T-cell (primary cell): Measurements from ENCODE around the gene ALOXE3. TPM values are rescaled to one million over a fixed set of nuclear protein-coding genes. Genes with fewer than 3 reads are reported as not detected.

ENCODE experiments used
- ATAC-seq, 4 experiments: fragments of 200-7000 bp in 3 of 4; fragments of 150-1000 bp in 1 of 4; cut with Tn5 transposase; replicated peaks in 1 of 4; 1 replicate in 3 of 4; 2 replicates in 1 of 4; pipeline ENCODE4 v1.10.0; 2021; ENCODE audit warnings: moderate library complexity in 3 of 4, mild to moderate bottlenecking in 2 of 4, moderate number of reproducible peaks in 1 of 4
- CTCF ChIA-PET, 2 donors: fragments of 300-600 bp; sonication (Branson Sonifier 250); formaldehyde crosslinking; loops; one replicate each; lab custom pipeline; 2022; ENCODE audit warnings: antibody characterized with exemption in 2 of 2; lab: Charles Lee
- POLR2A ChIA-PET, 2 donors: fragments of 300-600 bp; sonication (Branson Sonifier 250); formaldehyde crosslinking; loops; one replicate each; lab custom pipeline; 2022; ENCODE audit warnings: antibody characterized with exemption in 2 of 2; lab: Charles Lee
- DNase-seq, 35 experiments: peaks; one replicate each; pipeline versions ENCODE4 v3.0.0 to v3.0.0-alpha.2; 2013 to 2023
- H3K27ac ChIP-seq: one replicate; pipeline ENCODE4 v1.5.1; 2013; ENCODE audit warnings: low read length
- H3K27me3 ChIP-seq, 2 experiments: replicated peaks in 1 of 2; 1 replicate in 1 of 2; 2 replicates in 1 of 2; pipeline versions ENCODE4 v1.6.1 to v1.7.0; 2013; ENCODE audit warnings: low read length in 1 of 2, mixed read lengths in 1 of 2; ENCODE audit not compliant: control insufficient read depth in 2 of 2, insufficient read depth in 2 of 2; ENCODE audit errors: extremely low read depth in 1 of 2
- H3K36me3 ChIP-seq, 2 donors: 1 replicate in 1 of 2; 2 replicates in 1 of 2; pipeline versions ENCODE4 v1.6.1 to v1.7.0; 2013; ENCODE audit warnings: low read length in 1 of 2; ENCODE audit not compliant: control insufficient read depth in 2 of 2, insufficient read depth in 1 of 2; ENCODE audit errors: extremely low read depth in 1 of 2
- H3K4me1 ChIP-seq, 2 experiments: 1 replicate in 1 of 2; 2 replicates in 1 of 2; pipeline versions ENCODE4 v1.6.1 to v1.7.0; 2013; ENCODE audit warnings: low read length in 2 of 2, mixed read lengths in 1 of 2; ENCODE audit not compliant: insufficient read depth in 2 of 2, control insufficient read depth in 1 of 2; ENCODE audit errors: extremely low read depth in 1 of 2
- H3K4me3 ChIP-seq, 2 donors: 1 replicate in 1 of 2; 2 replicates in 1 of 2; pipeline versions ENCODE4 v1.5.1 to v1.7.0; 2013; ENCODE audit warnings: mild to moderate bottlenecking in 2 of 2, low read length in 1 of 2, moderate library complexity in 1 of 2; ENCODE audit not compliant: control insufficient read depth in 1 of 2; ENCODE audit errors: extremely low read depth in 1 of 2
- H3K9me3 ChIP-seq: 2 replicates; pipeline ENCODE4 v1.7.0; 2013
- H3K27ac Mint-ChIP-seq, 2 donors: one replicate each; pipeline ENCODE4 v1.8.0; 2020 to 2021; ENCODE audit warnings: mild to moderate bottlenecking in 2 of 2, mixed read lengths in 2 of 2
- H3K27me3 Mint-ChIP-seq, 2 donors: one replicate each; pipeline ENCODE4 v1.8.0; 2021 to 2022; ENCODE audit warnings: mixed read lengths in 2 of 2
- H3K36me3 Mint-ChIP-seq: one replicate; pipeline ENCODE4 v1.8.0; 2021; ENCODE audit warnings: mixed read lengths
- H3K4me1 Mint-ChIP-seq, 3 donors: one replicate each; pipeline ENCODE4 v1.8.0; 2020 to 2022; ENCODE audit warnings: mixed read lengths in 3 of 3, mild to moderate bottlenecking in 1 of 3
- H3K4me3 Mint-ChIP-seq, 3 donors: one replicate each; pipeline ENCODE4 v1.8.0; 2020 to 2022; ENCODE audit warnings: mild to moderate bottlenecking in 3 of 3, mixed read lengths in 3 of 3, moderate library complexity in 3 of 3
- H3K9me3 Mint-ChIP-seq, 3 donors: one replicate each; pipeline ENCODE4 v1.8.0; 2020 to 2022; ENCODE audit warnings: mixed read lengths in 3 of 3
- WGBS: methylation state at CpG from one replicate; pipeline ENCODE4 v1.1.5; 2013; ENCODE audit warnings: missing lambda C conversion rate; ENCODE audit not compliant: insufficient coverage; 5-methylcytosine and 5-hydroxymethylcytosine counted together
- total RNA-seq, 35 experiments: library from RNA in 6 of 35; stranded (reverse) in 6 of 35; fragments of 120-200 nt in 1 of 35; gene quantifications; one replicate each; pipeline versions ENCODE4 v1.2.1 to v1.2.4 and lab custom pipeline; 2013 to 2026

ALOXE3 gene
- total RNA-seq, 5 donors from 2014 or later (not counting 1 experiment from before 2014, with no cell fraction given) = 0.13 to 1.2 (median 0.19) TPM; not detected in 1

DNA sequence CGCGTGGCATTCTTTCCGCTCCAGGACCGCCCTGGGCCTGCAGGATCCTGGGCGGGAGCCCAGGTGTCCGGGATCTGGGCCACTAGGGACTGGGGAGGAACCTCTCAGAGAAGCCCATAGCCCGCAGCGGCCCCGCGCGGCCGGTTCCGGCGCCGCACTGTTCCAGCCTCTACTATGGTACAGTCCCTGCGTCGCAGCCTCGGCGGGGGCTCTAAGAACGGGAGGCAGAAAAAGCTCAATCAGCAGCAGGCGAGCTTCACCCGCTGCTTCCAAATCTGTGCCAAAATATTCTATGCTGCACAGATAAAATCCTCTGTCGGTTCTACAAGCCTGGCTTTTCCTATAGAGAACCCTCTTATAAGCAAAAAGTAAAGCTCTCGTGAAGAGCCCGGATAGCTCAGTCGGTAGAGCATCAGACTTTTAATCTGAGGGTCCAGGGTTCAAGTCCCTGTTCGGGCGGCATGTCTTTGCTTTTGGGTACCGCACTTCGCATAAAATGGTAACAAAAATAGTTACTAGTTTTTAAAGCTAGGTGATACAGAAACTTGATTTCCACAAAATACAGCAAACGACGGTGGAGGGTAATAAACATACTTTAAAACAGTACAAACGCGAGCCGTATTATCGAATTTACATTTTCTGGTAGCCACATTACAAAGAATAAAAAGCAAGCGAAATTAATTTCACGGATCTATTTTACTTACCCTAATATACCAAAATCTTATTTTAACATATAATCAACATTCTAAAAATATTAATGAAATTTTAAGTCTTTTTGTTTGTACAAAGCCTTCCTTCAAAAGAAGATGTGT is 661 bp upstream of the ALOXE3 start:
- ATAC-seq = peak; percentile 66 to 77 (median 72)
- WGBS = under 1% methylated on average over 33 of the region's 38 CpGs
- Histone ChIP-seq H3K4me1 (peaks cover 44 to 62% of the 10 kb centered on the region in 2 experiments), H3K27me3 (peaks cover 8 to 75% of the 10 kb centered on the region in 2 experiments), H3K36me3 (no peaks in the 10 kb centered on the region), H3K9me3 (no peaks in the 10 kb centered on the region), H3K4me3 (peak overlapping the region; percentile 73 to 99), H3K27ac (peak overlapping the region; percentile 51)
- no peaks in the 10 kb centered on the region for H3K36me3 Mint-ChIP-seq
- H3K27me3 Mint-ChIP-seq = peaks cover 37 to 69% of the 10 kb centered on the region in 2 donors
- H3K4me1 Mint-ChIP-seq = peaks cover 54 to 62% (median 60%) of the 10 kb centered on the region in 3 donors
- ChIA-PET POLR2A (interaction anchor here (0.6 to 2.2 kb wide), 10 partner anchors 22 to 1477 kb away, joined by 3 to 12 read pairs (median 3); partner anchors contain the start of gene AURKB (in 1 of the 2)), CTCF (interaction anchor here (0.6 to 2.7 kb wide), 36 partner anchors 8 to 1070 kb away, joined by 3 to 27 read pairs (median 5); partner anchors contain the start of genes BORCS6 (in 1 of the 2), CHD3 (in 1 of the 2), CTC1 (in 1 of the 2) and NDEL1 (in 1 of the 2))
- peak overlapping the region; percentile 95 for H3K27ac Mint-ChIP-seq
- peak; percentile 64 to 89 (median 80) for DNase-seq
- peak overlapping the region; percentile 88 to 91 (median 89) for H3K4me3 Mint-ChIP-seq
- no peaks in the 10 kb centered on the region for H3K9me3 Mint-ChIP-seq

GRCh38 chr17:8117367-8117979 is 841 bp downstream of the ALOXE3 start:
- Mint-ChIP-seq H3K9me3 (no peaks in the 10 kb centered on the region), H3K27me3 (peaks cover 34 to 68% of the 10 kb centered on the region in 2 donors), H3K36me3 (no peaks in the 10 kb centered on the region), H3K4me3 (peak overlapping the region; percentile 88 to 91 (median 89)), H3K27ac (peak overlapping the region in 1 of 2 donors; percentile 36), H3K4me1 (peaks cover 41 to 47% (median 46%) of the 10 kb centered on the region in 3 donors)
- Histone ChIP-seq H3K4me1 (peaks cover 29 to 47% of the 10 kb centered on the region in 2 experiments), H3K4me3 (peak overlapping the region; percentile 73 to 99), H3K9me3 (no peaks in the 10 kb centered on the region), H3K27me3 (peaks cover 8 to 73% of the 10 kb centered on the region in 2 experiments), H3K36me3 (no peaks in the 10 kb centered on the region), H3K27ac (no peak overlapping the region)
- DNase-seq (no peak), ATAC-seq (no peak)
- WGBS = 5% methylated on average over 12 of the region's 18 CpGs
- ChIA-PET CTCF (interaction anchor here in 1 of 2 donors (0.6 to 0.9 kb wide), 2 partner anchors 43 to 518 kb away, joined by 3 read pairs; no protein-coding TSS in a partner anchor), POLR2A (no interaction called here)

GRCh38 chr17:8116776-8117175 is 1.5 kb downstream of the ALOXE3 start:
- 65% methylated on average over 11 of the region's 18 CpGs for WGBS
- Mint-ChIP-seq H3K27me3 (peaks cover 34 to 69% of the 10 kb centered on the region in 2 donors), H3K4me1 (peaks cover 39 to 44% (median 42%) of the 10 kb centered on the region in 3 donors), H3K27ac (no peak overlapping the region), H3K4me3 (peak overlapping the region in 2 of 3 donors; percentile 10 to 91), H3K36me3 (no peaks in the 10 kb centered on the region), H3K9me3 (no peaks in the 10 kb centered on the region)
- H3K4me3 ChIP-seq = no peak overlapping the region
- ChIA-PET POLR2A (no interaction called here), CTCF (interaction anchor here in 1 of 2 donors (0.6 to 0.9 kb wide), 2 partner anchors 42 to 519 kb away, joined by 3 read pairs; no protein-coding TSS in a partner anchor)
- H3K36me3 ChIP-seq = no peaks in the 10 kb centered on the region
- DNase-seq (no peak), ATAC-seq (no peak)
- H3K9me3 ChIP-seq = no peaks in the 10 kb centered on the region
- peaks cover 25 to 40% of the 10 kb centered on the region in 2 experiments for H3K4me1 ChIP-seq
- H3K27ac ChIP-seq = no peak overlapping the region
- peaks cover 8 to 73% of the 10 kb centered on the region in 2 experiments for H3K27me3 ChIP-seq

DNA sequence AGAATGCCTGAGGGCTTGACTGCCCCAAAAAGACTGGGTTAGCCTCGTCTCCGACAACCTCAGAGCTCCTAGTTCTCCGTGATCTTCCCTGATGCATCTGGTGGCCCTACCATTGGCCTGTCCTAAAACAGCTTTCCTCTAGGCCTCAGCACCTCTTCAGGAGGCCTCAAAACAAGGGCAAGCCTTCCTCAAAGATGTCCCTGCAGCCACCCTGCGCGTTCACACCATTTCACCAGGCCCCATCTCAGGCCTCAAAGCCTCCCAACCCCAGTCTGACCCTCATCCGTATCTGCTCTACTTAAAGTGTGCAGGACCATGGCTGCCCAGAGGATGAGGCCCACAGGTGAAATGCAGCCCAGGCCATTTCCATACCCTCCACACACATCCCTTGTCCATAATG is 7.4 kb downstream of the ALOXE3 start:
- H3K4me3 ChIP-seq = no peak overlapping the region
- peaks cover 8 to 70% of the 10 kb centered on the region in 2 experiments for H3K27me3 ChIP-seq
- no peaks in the 10 kb centered on the region for H3K36me3 ChIP-seq
- peaks cover 0 to 10% of the 10 kb centered on the region in 2 experiments for H3K4me1 ChIP-seq
- ChIA-PET POLR2A (interaction anchor here (0.6 to 0.9 kb wide), 2 partner anchors 31 to 436 kb away, joined by 3 to 5 read pairs; no protein-coding TSS in a partner anchor), CTCF (interaction anchor here (0.6 to 2.4 kb wide), 15 partner anchors 8 to 789 kb away, joined by 3 to 14 read pairs (median 5); no protein-coding TSS in a partner anchor)
- no peak for DNase-seq
- no peak overlapping the region for H3K27ac ChIP-seq
- peaks cover 23 to 38% of the 10 kb centered on the region in 2 donors for H3K27me3 Mint-ChIP-seq
- H3K9me3 Mint-ChIP-seq = no peaks in the 10 kb centered on the region
- H3K4me1 Mint-ChIP-seq = peaks cover 0 to 4% (median 4%) of the 10 kb centered on the region in 3 donors
- WGBS = 96% methylated on average over 6 of the region's 6 CpGs
- ATAC-seq = no peak
- H3K27ac Mint-ChIP-seq = no peak overlapping the region
- no peaks in the 10 kb centered on the region for H3K9me3 ChIP-seq
- H3K36me3 Mint-ChIP-seq = no peaks in the 10 kb centered on the region
- peak overlapping the region in 2 of 3 donors; percentile 16 to 47 for H3K4me3 Mint-ChIP-seq

- Mint-ChIP-seq H3K27ac (no peak overlapping the region), H3K4me3 (peak overlapping the region in 2 of 3 donors; percentile 47 to 60), H3K9me3 (no peaks in the 10 kb centered on the region), H3K27me3 (peaks cover 20 to 34% of the 10 kb centered on the region in 2 donors), H3K36me3 (no peaks in the 10 kb centered on the region), H3K4me1 (peaks cover 0 to 4% (median 4%) of the 10 kb centered on the region in 3 donors)
- peaks cover 0 to 10% of the 10 kb centered on the region in 2 experiments for H3K4me1 ChIP-seq
- H3K36me3 ChIP-seq = no peaks in the 10 kb centered on the region
- 36% methylated on average over 4 of the region's 10 CpGs for WGBS
- CTCF ChIA-PET = interaction anchor here (0.6 to 2.4 kb wide), 18 partner anchors 9 to 789 kb away, joined by 3 to 14 read pairs (median 5); no protein-coding TSS in a partner anchor
- POLR2A ChIA-PET = interaction anchor here (0.6 to 0.9 kb wide), 2 partner anchors 31 to 435 kb away, joined by 3 to 5 read pairs; no protein-coding TSS in a partner anchor
- H3K9me3 ChIP-seq = no peaks in the 10 kb centered on the region
- peaks cover 5 to 66% of the 10 kb centered on the region in 2 experiments for H3K27me3 ChIP-seq
- DNase-seq = no peak
- no peak for ATAC-seq
- no peak overlapping the region for H3K27ac ChIP-seq
- H3K4me3 ChIP-seq = peak overlapping the region in 1 of 2 donors; percentile 46
Observed at GRCh38 chr17:8110456-8110804, 7.9 kb downstream of the ALOXE3 start.
